Fibroblast of pulmonary artery (primary cell): ENCODE results near the gene RAB9A.
"Not testable (repeated sequence)": the region's sequence is repeated elsewhere in the genome, so short reads cannot be mapped to it uniquely, and the experiment has no call there.

Experiments
- DNase-seq: peaks from one replicate; pipeline ENCODE4 v3.0.0-alpha.2; 2010; ENCODE audit warnings: low read depth
- H3K4me3 ChIP-seq: replicated peaks from 2 replicates; pipeline ENCODE4 v1.5.1; 2011; ENCODE audit warnings: low read depth, mild to moderate bottlenecking, control low read depth, low read length, moderate library complexity
- CTCF ChIP-seq: IDR thresholded peaks from 2 replicates; pipeline ENCODE4 v1.5.1; 2011; ENCODE audit warnings: mild to moderate bottlenecking, control low read depth, low read length, inconsistent platforms; ENCODE audit errors: missing control alignments

RAB9A gene

GRCh38 chrX:13688958-13689740 lies at the start of gene RAB9A:
Gene RAB9A (plus strand): TSS chrX:13689128. CDS start chrX:13708747, 19,619 bp downstream.
- DNase-seq, result peak; percentile 64
- TF ChIP-seq CTCF, result no peak
- peak within 1 kb of the TSS; percentile 71 for H3K4me3 ChIP-seq

- DNase-seq, H3K4me3 ChIP-seq: not testable (repeated sequence)
Measured at GRCh38 chrX:13641684-13642083, 47.2 kb upstream of the RAB9A start.

- no peak for DNase-seq
- TF ChIP-seq CTCF, result no peak
- no peak overlapping the region for H3K4me3 ChIP-seq
Measured at GRCh38 chrX:13645464-13646153, 43.3 kb upstream of the RAB9A start.

GRCh38 chrX:13646154-13646549 lies 42.8 kb upstream of the RAB9A start:
- peak; percentile 71 for DNase-seq
- TF ChIP-seq CTCF, result peak; percentile 70

GRCh38 chrX:13647709-13648212 lies 41.2 kb upstream of the RAB9A start:
- DNase-seq, result peak; percentile 87
- TF ChIP-seq CTCF, result no peak
- no peak overlapping the region for H3K4me3 ChIP-seq

More at GRCh38 chrX:13646154-13646549, 42.8 kb upstream of the RAB9A start:
- H3K4me3 ChIP-seq, result no peak overlapping the region

- DNase-seq, H3K4me3 ChIP-seq: not testable (repeated sequence)
Measured at GRCh38 chrX:13648336-13648735, 40.6 kb upstream of the RAB9A start.

GRCh38 chrX:13649838-13650237 lies 39.1 kb upstream of the RAB9A start:
- TF ChIP-seq CTCF, result no peak
- peak; percentile 28 for DNase-seq
- no peak overlapping the region for H3K4me3 ChIP-seq
